ENCODE data around the gene ORAI3. TPM values are rescaled to one million over a fixed set of nuclear protein-coding genes. Genes with fewer than 3 reads are reported as not detected.

ORAI3 gene
- total and polyA plus RNA-seq, 2 of the 13 experiments (the other 11 are each of a cell fraction or from before 2014, with no cell fraction given): 11.4 to 32.0 TPM

- TF ChIP-seq ZNF713 (CRISPR knock-in tag; IDR thresholded peaks at IDR 0.05): no peak
- no peak for TF ChIP-seq ZNF576 (CRISPR knock-in tag; IDR thresholded peaks at IDR 0.05)
- no peak for TF ChIP-seq PREB (CRISPR knock-in tag; IDR thresholded peaks at IDR 0.05)
- TF ChIP-seq YY1 (IDR thresholded peaks at IDR 0.05; ENCODE audit: insufficient read depth, insufficient replicate concordance, low read depth, low read length): peak; percentile 58
- TF ChIP-seq JUN (CRISPR knock-in tag; IDR thresholded peaks at IDR 0.05): peak; percentile 57; the same call in 1 of the 2 replicates
- TF ChIP-seq PATZ1 (CRISPR knock-in tag; IDR thresholded peaks at IDR 0.05): peak; percentile 62
- TF ChIP-seq ZMAT5 (CRISPR knock-in tag; IDR thresholded peaks at IDR 0.05; ENCODE audit: borderline replicate concordance, low read depth): no peak
- no peak for TF ChIP-seq ZNF646 (CRISPR knock-in tag; IDR thresholded peaks at IDR 0.05)
- TF ChIP-seq ZBTB26 (CRISPR knock-in tag; IDR thresholded peaks at IDR 0.05; ENCODE audit: borderline replicate concordance): no peak
- TF ChIP-seq SAFB2 (CRISPR knock-in tag; IDR thresholded peaks at IDR 0.05; ENCODE audit: borderline replicate concordance, low read depth): peak; percentile 82
- TF ChIP-seq FOXM1 (CRISPR knock-in tag; IDR thresholded peaks at IDR 0.05): no peak
- no peak for TF ChIP-seq ZBTB1 (CRISPR knock-in tag; IDR thresholded peaks at IDR 0.05; ENCODE audit: borderline replicate concordance)
- peak; percentile 48; the same call in 1 of the 2 replicates for TF ChIP-seq ZBTB33 (CRISPR knock-in tag; IDR thresholded peaks at IDR 0.05)
Measured at GRCh38 chr16:30956601-30957455, 8.0 kb downstream of the ORAI3 start (continued).
